GM12874 (cell line): ENCODE results near the gene APOB.

ENCODE experiments used
- TF ChIP-seq, protein P1 (sequence below): IDR thresholded peaks from 2 replicates; pipeline ENCODE4 v1.5.1; 2011; ENCODE audit warnings: low read depth, mild to moderate bottlenecking, control low read depth, low read length, moderate library complexity; ENCODE audit not compliant: insufficient read depth

APOB gene

DNA sequence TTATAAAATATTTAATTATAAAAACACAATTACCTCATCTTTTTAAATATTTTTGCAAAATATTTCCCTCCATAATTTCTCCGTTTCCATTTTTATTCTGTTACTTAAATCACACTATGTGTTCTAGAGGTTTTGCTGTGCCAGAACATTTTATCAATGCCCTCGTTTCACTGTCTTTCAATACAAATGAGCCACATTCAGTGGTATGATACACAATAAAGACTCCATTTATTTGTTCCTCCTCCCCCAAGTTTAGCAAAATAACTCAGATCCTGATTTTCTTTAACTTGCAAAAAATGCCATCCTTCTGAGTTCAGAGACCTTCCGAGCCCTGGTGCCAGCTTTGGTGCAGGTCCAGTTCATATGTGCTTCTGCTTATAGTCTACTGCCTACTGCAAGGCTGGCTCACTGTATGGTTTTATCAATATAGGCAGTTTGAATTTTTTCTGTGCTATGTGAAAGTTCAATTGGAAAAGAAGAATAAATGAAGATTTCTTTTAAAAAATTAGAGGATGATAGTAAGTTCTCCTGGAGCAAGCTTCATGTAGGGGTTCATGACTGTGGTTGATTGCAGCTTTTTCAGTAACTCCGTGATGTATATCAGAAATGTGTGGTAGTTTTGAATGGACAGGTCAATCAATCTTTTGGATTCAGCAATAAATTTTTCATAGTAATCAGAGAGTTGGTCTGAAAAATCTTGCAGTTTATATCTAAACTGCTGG, 42.5 kb downstream of the APOB start:
- TF ChIP-seq, protein P1, sequence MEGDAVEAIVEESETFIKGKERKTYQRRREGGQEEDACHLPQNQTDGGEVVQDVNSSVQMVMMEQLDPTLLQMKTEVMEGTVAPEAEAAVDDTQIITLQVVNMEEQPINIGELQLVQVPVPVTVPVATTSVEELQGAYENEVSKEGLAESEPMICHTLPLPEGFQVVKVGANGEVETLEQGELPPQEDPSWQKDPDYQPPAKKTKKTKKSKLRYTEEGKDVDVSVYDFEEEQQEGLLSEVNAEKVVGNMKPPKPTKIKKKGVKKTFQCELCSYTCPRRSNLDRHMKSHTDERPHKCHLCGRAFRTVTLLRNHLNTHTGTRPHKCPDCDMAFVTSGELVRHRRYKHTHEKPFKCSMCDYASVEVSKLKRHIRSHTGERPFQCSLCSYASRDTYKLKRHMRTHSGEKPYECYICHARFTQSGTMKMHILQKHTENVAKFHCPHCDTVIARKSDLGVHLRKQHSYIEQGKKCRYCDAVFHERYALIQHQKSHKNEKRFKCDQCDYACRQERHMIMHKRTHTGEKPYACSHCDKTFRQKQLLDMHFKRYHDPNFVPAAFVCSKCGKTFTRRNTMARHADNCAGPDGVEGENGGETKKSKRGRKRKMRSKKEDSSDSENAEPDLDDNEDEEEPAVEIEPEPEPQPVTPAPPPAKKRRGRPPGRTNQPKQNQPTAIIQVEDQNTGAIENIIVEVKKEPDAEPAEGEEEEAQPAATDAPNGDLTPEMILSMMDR, result no peak

- TF ChIP-seq, protein P1, result no peak
Observed at GRCh38 chr2:20999906-21000645, 43.8 kb downstream of the APOB start.

- TF ChIP-seq, protein P1, result no peak
Observed at GRCh38 chr2:20998972-20999905, 44.6 kb downstream of the APOB start.

DNA sequence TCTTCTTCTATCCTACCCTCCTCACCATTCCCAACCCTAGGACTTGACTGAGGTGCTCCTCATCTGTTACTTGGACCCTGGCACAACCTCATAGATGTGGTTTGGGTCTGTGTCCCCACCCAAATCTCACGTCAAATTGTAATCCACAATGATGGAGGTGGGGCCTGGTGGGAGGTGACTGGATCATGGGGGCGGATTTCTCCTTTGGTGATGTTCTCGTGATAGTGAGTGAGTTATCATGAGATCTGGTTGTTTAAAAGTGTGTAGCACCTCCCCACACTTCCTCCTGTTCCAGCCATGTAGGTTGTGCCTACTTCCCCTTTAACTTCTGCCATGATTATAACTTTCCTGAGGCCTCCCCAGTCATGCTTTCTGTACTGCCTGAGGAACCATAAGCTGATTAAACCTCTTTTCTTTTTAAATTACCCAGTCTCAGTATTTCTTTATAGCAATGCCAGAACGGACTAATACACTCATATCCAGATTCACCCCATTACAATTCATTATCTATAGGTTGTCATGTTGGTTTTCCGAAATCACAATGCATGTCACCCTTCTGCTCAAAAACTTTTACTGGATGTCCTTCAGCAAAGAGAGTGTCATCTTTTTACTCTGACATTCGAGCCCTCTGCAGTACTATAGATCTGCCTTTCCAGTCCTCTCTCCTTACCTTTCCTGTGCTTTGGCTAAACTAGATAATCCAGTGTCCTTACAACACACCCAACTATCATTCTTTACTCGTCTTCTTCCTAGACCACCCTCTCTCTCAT, 45.7 kb downstream of the APOB start:
- TF ChIP-seq, protein P1, result no peak

- TF ChIP-seq, protein P1, result no peak
Observed at GRCh38 chr2:20994130-20994529, 49.7 kb downstream of the APOB start.

DNA sequence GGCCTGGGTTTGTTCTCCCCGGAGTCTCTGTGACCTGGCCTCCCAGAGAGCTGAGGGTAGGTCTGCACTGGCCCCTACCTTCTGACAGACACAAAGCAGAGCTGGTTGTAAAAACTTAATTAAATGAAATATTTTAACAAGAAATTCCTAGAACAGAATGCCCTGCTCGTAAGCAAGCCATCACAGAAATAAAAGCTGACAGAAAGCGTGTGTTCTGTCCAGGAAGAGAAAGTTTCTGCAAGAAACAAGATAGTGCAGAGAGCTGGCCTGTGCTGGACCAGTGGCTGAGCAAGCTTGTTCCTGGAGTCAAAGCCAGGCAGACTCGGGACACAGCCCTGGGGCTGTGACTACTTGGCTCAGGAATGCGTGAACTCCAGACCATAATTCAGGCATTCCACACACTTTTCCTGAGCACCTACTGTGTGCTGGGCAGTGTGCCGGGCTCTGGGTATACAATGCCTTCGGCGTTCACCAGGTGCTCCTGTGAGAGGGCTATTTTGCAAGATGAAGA, 51.6 kb downstream of the APOB start:
- TF ChIP-seq, protein P1, result no peak
